Fibroblast of skin of right quadriceps (primary cell): Measurements from ENCODE around the gene PALM2AKAP2.
"Not testable (repeated sequence)": the region's sequence is repeated elsewhere in the genome, so short reads cannot be mapped to it uniquely, and the experiment has no call there.

Experiments
- DNase-seq: peaks from one replicate; pipeline ENCODE4 v3.0.0-alpha.2; 2013

The PALM2AKAP2 gene

DNA sequence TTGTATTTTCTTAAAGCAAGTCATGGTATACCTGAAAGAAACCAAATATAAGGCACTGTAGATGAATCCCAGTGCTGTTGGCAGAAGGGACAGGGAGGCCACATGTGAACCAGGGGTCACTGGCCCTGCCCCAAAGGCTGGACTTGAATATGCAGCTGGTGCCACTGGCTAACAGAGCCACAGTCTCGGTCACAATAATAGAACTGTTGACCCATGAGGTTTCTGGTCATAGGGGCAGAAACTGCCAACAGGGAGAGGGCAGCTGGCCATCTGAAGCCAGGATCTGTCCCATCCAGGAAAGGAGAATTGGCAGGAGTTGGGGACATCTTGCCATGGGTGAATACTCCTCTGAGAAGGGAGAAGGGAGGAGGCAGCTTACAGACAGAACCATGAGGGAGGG is 31.9 kb downstream of the PALM2AKAP2 start:
- DNase-seq = no peak

DNA sequence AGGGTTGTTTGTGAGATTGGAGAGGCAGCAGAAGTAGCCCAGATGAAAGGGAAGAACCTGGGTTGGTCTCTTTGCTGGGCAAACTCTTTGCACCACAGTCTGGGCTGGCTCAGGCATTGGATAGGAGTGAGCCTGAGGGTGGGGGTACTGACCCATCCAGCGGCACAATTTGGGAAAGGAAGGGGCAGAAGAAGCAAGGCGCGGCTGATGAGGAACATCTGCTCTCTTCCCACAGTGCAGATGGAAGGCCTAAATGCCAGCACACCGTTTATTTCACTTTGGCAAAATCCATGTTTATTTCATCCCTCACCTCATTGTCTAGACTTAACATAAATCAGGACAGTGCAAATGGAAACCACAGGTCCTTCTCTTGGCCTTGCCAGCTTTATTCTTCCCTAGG is 32.3 kb downstream of the PALM2AKAP2 start:
- no peak for DNase-seq

DNA sequence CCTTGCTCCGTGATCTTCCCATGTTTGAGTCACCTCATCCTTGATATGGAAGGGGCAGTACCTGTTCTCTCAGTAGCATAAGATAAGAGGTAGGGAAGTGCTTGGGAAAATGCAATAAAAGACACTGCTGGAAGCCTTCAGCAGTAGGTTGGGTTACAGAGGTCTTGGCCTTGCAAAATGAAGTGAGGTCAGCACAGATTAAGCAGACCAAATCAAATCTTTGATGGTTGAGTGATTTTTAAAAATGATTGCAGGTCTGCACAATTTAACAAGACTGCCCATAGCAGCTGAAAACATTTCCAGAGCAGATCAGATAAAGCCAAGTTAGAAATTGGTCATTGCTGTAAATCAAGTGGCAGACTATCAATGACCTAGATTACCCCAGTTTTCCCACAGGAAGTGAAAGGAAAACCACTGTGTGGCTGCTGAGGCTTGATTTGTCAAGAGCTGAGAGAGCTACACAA is 32.9 kb downstream of the PALM2AKAP2 start:
- no peak for DNase-seq

DNA sequence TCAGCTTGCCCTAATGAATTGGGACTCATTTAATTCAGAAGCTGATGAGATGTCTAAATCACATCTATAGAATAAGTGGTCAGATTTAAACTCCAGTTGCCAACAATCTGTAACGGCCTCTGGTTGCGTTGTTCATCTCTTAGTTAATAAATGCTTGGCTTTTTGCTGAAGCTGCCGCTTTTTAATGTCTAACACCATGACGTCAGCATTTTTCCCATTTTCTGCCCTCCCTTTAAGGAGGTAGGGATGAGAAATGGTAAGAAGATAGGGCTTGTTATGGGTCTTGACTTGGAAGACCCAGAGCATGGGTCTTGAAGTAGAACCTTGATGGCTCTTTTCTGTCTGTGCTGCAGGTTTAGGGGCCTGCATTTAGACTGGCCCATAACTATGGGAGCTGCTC is 33.3 kb downstream of the PALM2AKAP2 start:
- DNase-seq = no peak

DNA sequence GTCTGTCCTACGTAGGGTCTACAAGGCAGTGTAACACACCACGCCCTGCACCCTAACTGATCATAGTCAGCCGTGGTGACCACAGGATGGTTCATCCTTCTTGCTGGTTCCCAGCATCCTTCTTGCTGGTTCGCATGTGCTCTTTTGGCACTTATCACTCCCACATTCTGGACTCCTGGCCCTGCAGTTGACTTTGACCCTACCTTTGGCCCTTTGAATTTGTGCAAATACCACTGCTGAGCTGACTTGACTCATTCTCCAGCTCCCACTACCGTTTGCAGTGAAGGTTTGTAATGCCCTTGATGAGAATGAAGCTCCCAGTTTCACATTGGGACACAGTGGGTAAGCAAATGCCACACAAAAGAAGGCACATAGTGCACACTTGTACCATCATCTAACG is 33.8 kb downstream of the PALM2AKAP2 start:
- DNase-seq = no peak

DNA sequence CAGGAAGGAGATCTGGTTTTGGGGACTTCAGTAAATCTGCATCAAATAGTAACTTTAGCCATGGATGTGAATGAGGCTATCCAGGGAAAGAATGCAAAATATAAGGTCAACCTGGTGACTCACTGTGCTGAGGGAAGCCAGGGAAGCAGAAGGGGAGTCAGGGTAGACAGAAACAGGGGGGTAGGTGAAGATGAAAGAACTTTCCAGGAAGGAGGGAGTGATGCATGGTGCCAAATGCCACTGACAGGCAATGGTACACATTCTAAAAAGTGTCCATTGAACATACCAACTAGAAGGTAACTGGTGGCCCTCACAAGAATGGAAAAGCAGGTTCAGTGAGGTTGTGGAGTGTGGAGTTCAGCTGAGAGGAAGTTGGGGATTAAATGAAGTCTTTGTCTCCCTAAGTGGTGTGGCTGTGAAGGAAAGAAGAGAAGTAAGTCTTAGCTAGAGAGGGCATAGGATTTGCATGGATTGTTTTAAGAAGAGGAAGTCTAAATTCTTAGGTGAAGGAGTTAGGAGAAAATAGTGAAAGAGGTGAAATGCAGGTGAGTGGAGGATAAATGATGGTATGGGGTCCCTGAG is 35.5 kb downstream of the PALM2AKAP2 start:
- DNase-seq = peak; percentile 66

DNA sequence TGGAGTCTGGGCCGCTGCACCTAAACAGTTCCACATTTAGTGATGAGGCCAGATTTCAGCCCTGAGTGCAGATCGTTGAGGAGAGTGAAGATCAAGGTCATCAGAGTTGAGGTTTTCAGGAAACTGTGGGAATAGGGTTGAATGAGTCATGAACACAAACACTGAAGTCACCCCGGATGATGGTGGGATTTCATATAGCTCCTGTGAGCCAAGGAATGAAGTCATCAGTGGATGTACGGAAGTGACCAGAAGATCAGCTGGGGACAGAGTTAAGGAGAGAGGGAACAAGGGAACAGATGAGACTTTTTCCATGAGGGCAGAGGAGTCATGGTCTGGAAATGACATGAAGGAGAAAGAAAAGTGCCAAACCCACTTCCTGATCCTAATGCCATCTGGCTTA is 36.5 kb downstream of the PALM2AKAP2 start:
- DNase-seq = peak; percentile 99

DNA sequence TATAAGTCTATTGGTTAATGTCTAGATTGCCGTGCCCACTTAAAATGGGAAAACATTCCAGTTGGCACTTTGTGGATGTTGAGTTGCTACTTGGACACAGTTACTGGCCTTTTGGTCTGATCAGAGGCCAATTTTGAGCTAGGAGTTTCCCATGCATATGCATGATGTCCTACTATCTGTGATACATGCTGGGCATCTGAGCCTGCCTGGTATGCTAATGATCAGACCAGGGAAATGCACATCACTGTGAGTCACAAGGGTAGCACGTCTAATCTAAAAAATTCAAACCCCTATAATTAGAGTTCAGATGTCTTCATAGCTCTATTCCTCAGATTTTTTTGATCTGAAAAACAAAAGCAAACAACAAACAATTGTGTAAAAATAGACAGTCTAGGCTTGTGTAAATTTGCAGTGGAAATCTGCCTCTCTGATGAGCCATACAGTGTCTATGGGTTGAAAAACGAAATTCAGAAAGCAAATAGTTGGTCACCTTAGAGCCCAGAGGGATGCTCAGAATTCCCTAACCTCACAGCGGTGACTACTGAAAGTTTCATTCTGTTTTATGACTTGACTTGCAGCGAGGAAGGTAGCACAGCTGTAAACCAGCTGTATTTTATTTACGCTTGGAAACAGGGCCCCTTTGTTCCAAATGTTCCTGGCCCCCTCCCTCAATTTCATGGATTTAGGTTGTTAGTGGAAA is 37.3 kb downstream of the PALM2AKAP2 start:
- peak; percentile 74 for DNase-seq

DNA sequence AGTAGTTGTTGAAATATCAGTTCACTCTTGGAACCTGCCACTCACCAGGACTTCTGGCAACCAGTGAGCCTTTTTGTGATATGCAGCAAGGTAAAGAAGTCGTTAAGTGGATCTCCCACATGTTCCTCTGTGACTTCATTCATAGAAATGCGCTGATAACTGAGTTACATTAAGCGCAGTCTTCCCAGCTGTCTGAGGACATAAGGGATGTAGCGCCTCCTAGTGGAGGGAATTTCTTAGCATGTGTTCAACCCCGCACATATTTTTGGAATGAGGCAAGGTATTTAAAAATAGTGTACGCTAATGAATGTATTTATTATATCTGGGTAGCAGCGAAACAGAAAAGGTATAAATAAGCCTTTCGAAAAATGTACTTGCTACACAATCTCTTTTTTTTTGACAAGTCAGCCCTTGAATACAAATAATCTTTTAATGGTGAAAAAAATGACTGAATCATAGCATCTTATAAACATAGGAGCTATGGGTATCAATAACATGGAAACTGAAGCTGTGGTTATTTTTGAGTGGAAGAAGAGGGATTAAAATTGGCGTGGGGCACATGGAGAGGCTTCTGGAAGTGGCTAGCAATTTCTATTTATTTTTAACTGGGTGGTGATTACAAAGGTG is 38.0 kb downstream of the PALM2AKAP2 start:
- DNase-seq = peak; percentile 97

DNA sequence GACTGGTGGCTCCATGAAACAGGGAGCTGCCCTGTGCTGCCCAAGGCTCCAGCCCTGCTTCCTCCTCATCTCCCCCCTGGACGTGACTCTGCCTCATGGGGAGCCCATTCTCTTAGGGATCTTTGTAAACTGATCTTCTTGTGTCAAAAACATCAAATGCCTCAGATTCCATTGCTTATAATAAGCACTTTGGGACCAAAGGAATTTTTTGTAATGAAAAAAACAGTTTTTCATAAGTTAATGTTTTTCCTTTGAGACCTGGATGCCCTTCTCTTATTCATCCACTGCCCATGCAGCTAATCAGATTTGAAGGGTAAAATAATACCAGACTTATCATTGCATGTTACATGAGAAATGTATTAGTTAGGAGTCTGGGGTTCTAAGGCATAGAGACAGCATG is 41.7 kb downstream of the PALM2AKAP2 start:
- DNase-seq = peak; percentile 67

DNA sequence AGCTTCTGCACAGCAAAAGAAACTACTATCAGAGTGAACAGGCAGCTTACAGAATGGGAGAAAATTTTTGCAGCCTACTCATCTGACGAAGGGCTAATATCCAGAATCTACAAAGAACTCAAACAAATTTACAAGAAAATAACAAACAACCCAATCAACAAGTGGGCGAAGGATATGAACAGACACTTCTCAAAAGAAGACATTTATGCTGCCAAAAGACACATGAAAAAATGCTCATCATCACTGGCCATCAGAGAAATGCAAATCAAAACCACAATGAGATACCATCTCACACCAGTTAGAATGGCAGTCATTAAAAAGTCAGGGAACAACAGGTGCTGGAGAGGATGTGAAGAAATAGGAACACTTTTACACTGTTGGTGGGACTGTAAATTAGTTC is 45.4 kb downstream of the PALM2AKAP2 start:
- DNase-seq = not testable (repeated sequence)

DNA sequence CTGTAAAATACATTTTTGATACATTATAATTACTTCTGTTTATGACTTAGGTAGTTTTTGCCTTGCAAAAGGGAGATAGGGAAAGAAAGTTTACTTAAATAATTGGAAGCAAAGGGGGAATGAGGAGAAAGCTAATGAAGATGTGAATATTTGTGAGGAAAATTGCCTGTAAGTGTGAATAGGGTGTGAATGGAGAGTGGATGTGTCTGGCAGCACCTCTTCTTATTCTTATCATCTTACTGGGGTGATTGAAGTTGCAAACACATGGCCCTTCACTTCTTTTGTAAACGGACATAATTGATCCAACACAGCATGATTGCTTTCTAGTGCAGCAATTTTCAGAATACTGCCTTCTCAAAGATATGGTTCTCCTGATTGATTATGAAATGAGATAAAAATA is 46.6 kb downstream of the PALM2AKAP2 start:
- DNase-seq = no peak

DNA sequence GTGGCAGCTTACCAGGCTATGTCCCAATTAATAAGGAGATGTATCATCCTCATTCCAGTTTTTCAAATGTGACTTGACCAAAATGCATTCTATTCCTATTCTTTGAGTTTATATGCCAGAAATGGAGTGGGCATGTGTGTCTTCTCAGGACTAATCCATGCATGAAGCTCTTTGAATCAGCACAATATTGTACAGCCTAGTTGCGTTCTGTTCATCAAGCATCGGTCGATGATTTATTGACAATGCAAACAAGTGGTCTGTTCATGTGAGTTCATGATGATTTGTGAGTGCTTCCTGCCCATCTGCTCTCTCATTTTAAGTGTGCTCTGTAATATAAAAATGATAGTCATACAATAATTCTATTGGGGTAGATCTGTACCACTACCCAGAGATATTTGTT is 48.3 kb downstream of the PALM2AKAP2 start:
- DNase-seq = no peak
